ENCODE results near the gene SARNP. TPM values are rescaled to one million over a fixed set of nuclear protein-coding genes. Genes with fewer than 3 reads are reported as not detected.
A peak's percentile ranks its signal among the peaks of the same experiment; 100 is the strongest.

SARNP gene
- total RNA-seq, 1 donor from 2014 or later = 51.6 TPM

DNA sequence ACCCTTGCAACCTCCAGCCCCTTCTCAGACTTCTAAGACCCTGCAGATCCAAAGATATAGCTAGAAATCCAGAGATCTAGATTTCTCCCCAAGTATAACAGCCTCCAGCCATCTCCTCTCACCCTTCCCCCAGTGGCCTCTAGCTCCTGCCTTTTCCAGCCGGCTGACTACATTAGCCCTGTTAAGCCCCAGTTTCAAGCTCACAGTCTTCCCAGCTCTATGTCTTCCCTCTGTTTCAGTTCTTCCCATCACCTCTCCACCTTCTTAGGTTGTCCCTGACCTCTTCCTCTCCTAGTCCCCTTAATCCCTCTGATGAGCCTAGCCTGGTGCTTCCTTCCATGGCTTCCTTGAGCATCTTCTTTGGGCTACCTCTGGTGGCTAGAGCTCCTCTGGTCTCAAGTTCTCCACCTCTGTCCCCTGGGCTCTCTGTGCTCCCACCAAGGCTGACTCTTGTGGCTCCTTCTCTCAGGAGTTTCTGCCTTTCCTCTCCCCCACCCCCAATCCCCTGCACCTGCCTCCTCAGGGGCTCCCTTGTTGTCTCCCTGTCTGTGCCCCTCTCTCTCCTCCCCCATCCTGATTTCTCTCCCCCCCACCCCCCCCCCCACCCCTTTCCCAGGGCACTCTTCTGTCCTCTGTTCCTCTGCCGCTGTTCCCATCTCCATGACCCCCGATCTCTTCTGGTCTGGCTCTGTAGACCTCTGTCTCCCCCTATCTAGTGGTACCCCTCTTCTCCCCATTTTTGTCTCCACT, 75.4 kb downstream of the SARNP start:
- DNase-seq = no peak

DNA sequence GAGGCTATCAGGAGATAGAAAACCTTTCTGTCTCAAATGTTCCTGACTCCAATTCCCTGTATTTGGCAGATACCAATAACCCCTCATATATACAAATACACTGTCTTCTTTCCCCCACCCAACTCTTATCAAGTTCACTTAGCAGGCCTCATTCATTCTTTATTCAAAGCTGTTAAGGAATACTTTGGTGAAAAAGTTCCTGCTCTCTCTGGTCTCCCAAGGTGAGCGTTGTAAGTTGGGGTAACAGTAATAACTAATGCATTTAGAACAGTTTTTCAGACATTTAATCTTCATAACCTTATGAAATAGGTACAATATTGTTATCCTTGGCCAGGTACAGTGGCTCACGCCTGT, 78.5 kb downstream of the SARNP start:
- no peak for DNase-seq

DNA sequence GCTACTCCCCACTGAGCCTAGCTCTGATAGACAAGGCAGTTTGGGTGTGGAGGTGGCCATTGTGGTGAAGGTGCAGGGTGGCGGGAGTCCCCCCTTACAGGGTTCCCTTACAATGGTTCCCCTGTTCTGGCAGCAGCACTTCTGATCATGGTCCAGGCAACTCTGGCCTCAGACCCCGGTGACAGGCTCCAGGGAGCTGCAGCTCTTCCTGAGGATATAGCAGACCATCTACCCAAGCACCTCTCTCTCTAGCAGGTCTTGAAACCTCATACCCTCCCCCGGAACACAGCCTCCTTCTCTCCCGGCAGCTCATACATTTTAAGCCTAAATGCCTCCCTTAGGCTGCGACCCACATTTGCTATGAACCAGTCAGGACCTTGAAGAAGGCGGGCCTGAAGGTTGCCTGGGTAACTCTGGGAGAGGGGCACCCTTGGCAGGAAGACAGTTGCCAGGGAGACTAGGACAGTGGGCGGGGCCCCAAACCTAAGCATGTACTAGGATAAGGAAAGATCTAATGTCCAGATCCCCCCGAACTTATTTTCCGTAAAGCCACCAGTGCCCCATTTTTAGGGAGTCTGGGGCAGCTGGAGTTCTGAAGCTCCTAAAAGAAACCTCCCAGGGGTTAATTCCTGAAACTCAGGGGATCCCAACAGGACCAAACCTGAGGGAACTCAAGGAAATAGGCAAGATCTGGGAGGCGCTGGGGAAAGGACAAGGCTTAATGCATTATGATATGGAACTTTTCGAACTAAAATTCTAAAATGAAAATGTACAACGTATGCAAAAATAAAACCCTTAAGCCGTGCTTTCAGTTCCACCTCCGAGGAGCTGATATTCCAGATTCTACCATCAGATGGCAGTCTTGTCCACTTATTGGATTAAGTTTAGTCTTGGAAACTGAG, 79.2 kb downstream of the SARNP start:
- peak; percentile 96 for DNase-seq

DNA sequence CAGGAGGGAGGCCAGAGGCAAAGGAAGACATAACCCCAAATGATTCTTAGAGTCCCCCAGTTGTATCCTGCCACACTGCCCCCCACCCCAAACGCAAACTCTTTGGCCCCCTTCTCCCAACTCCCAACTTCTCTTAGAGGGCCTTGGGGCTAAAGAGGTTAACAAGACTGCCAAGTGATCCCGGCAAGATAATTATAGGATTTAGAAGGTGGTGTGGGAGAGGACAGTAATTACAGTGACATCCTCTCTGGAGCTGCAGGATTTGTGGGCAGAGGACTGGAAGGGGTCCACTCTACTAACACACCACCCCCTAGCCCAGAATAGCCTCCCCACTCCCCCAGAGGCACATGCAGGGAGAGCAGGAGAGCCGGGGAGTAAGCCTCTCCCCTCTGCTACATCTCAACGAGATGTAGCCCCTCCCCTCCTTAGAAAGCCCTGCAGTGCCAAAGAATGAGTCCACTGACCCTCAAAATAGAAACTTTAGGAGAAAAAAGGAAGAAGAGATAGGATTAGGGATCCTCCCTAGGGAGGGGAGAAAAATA, 79.9 kb downstream of the SARNP start:
- peak; percentile 60 for DNase-seq

DNA sequence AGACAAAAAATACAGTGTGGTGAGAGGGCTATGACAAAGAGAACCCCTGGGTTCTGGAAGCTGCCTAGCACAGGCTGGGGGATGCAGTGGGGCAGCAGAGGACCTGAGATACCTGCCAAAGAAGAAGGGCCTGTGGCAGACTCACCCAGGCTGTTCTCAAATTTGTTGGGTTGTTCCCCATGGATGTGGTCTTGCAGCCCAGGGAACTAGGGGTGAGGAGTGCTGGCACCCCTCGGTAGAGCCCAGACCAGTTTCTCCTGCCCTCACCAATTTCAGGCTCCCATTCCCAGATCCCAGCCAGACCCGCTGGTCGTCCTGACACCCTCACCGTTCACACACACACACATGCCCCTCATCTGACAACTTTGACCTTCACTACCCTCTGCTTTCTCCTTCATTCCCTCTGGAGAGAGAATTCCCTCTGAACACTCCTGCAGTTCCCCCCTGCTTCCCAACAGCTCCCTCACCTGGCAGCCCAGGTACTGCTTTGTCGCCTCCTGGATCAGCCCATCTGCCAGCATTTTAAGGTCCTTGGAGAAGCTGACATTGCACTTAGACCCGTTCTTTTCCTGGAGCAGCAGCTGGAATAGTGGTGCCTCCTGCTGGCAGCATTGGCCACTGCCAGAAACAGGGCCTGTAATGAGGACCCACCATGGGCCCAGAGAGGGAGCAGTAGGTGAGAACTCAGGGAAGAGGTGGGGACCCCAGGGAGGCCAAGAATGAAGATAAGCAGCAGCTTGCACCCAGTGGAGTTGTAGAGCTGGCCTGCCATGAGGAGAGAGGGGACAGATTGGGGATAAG, 80.5 kb downstream of the SARNP start:
- DNase-seq = peak; percentile 76

DNA sequence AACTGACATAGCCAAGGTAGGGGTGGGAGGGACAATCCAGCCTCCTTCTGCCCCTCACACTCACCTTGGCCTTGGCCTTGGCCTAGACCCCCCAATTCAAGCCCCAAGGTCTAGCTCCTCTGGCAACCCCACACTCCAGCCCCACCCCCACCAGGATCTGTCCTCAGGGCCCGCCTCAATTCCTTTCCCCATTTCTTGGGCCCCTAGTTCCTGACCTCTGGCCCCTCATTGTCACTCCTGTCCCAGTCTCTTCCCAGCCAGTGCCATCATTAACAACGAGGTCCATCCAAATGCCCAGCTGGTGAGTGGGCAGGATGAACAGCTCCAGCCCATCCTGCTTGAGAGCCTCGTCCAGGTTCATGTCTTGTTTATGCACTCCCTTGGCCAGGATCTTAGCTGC, 81.4 kb downstream of the SARNP start:
- DNase-seq = no peak

DNA sequence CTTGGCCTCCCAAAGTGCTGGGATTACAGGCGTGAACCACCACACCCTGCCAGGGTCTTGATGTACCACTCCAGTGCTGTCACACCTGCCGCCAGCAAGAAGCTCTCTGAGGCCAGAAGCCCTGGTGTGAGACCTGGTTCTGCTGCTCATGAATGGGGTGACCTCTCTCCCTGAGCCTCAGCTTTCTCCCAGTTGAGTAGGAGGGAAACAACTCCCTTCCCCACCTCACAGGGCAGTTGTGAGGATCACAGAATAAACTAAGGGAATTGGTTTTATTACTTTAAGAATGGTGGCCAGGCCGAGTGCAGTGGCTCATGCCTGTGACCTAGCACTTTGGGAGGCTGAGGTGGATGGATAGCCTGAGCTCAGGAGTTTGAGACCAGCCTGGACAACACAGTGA, 82.9 kb downstream of the SARNP start:
- no peak for DNase-seq

DNA sequence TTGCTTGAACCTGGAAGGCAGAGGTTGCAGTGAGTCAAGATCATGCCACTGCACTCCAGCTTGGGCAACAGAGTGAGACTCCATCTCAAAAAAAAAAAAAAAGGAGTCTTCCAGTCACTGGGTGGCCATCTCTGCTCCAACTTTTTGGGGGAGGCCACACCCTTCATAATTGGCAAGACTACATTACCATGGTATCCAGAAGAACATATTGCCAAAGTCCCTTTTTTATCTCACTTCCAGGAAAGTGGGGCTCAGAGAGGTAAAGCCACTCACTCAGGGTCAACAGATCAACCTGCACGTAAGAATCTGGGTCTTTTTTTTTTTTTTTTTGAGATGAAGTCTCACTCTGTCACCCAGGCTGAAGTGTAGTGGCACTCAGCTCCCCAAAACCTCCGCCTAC, 83.7 kb downstream of the SARNP start:
- no peak for DNase-seq

DNA sequence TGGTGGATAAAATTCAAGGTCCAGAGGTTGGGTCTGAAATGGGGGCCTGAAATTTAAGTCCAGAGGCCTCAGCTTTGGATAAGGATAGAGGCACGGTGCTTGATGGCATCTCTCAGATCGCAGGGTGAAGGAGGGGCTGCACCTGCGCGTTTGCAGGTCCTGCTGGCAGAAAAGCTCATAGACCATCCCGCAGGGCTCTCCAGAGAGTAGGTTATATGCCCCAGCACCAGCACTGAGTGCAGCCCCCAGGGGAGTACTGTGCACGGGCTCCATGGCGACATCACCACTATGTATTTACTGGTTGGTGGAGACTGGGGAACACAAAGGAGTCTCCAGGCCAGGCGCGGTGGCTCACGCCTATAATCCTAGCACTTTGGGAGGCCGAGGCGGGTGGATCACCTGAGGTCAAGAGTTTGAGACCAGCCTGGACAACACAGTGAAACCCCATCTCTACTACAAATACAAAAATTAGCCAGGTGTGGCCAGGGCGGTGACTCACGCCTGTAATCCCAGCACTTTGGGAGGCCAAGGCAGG, 84.4 kb downstream of the SARNP start:
- no peak for DNase-seq

DNA sequence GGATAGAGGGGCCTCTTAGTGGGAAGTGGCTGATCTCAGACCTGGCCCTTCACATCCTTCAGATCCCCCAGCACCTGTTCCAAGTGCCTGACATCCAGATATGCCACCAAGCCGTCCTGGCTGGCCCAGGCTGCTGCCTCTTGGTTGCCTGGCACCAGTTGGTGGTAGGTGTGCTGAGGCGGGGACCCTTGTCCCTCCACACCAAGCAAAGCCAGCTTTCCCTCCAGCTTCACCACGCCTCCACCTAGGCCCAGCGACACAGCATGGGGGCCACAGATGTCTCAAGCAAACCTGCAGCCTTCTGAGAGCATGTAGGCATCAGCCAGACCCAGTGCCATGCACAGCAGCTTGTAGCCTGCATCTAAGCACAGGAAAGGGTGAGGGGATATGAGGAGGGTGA, 85.2 kb downstream of the SARNP start:
- no peak for DNase-seq

DNA sequence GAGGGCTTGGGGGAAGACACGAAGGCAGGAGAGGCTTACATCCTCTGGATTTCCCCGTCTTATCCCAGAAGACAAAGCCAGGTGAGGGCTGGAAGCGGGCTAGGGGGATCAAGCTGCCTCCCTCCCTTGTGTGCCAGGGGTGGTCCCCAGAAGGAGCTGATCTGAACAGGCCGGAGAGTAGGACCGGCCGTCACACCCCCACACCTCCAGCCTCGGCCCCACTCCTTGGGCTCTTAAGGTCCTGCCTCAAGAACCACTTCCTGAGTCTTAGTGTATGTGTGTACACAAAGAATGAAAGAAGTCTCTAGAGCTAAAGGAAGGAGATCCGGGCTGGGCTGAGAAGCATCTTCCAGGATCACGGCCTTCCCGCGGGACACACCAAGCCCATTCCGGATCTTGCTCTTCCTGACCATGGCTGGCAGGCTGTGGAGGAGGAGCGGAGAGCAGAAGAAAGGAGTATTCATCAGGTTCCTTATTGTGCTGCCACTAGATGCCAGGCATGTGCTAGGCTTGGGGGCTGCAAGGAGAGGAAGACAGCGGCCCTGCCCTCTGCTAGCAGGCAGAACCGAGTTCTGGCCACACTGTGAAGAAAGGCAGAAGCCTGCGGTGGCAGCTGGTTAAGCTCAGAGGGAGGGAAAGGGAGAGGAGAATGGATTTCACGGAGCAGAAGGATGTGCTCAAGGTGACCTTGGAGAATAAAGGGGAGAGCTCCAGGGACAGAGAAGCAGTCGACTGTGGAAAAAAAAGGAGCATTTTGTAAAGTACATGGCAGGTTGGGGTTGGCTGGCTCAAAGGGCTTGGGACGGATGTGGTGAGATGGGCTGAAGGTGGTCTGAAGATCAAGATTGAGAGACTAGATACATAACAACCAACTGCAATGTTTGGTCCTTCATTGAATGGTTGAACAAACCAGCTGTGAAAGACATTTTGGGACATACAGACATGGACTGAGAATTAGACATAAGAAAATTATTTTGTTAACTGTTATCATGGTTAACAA, 87.4 kb downstream of the SARNP start:
- DNase-seq = peak; percentile 80

DNA sequence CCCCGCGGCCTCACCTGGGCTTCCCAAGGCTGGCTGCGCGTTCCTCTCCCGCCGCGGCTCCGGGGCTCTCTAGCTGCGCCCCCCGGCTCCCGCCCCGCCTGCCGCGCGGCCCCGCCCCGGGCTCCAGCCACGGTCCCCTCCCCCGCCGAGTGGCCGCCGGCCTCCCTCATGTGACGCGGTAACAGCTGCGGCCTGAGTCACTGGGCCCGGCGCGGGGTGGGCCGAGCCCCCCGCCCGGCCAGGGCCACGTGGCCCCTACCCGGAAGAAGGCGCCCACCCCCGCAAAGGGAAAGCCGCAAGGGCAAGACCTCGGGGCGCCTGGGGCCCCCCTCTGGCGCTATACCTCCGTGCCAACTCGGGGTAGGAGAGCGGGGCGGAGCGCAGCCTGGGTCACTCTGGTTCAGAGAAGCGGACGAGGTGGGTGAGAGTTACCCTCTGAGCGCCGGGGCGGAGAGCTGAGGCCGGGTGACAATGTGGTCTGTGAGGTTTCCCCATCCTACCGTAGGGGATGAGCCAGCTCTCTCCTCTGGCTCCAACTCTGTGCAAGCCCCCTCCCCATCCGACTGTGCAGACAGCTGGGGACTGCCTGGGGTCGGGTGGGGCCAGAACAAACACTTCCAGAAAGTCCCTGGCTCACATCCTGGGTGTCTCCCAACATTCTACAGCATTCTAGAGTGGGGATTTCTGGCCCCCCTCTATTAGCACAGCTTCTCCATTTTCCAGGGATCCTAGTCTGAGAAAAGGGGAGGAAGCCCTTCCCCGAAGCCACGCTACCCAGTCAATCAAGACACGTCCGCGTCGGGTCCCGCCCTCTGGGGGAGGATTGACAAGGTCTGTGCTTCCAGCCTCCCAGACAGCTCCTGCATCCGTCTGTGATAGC, 88.3 kb downstream of the SARNP start, which contains the start of gene CD63:
TSS of gene CD63 (minus strand) at position 71 of the 880 bp plus-strand sequence. CDS start 668 bp downstream, outside the sequence.
- DNase-seq = peak; percentile 98

DNA sequence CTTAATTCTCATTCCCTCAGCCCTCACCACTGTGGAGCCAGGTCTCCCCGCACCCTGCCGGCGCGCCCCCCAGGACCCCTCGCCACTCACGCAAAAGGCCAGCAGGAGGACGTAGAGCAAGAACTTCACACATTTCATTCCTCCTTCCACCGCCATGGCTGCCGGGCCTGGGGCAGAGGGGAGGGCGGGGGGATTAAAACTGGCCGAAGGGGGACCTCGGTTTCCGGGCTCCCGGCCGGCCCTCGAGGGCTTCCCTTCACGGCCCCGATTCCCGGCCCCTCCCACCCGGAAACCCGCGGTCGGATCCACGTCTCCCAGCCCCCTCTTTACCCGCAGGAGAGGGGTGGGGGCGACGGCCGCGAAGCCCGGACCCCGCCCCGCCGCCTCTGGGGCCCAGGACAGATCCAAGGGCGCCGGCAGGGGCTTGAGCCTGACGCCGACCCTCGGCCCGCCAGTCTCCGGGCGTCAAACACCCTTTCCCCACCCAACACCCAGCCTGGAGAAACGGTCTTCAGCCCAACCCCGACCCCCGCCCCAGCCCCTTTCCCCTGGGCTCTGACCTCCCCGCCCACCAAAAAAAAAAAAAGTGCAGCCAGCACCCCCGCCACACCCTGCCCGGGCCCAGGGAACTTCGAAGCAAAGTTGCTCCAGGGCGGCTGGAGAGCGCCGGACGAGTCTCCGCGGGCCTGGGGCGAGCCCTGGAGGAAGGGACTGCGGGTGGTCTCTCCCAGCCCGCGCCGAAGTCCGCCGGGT, 89.2 kb downstream of the SARNP start:
- DNase-seq = peak; percentile 89

DNA sequence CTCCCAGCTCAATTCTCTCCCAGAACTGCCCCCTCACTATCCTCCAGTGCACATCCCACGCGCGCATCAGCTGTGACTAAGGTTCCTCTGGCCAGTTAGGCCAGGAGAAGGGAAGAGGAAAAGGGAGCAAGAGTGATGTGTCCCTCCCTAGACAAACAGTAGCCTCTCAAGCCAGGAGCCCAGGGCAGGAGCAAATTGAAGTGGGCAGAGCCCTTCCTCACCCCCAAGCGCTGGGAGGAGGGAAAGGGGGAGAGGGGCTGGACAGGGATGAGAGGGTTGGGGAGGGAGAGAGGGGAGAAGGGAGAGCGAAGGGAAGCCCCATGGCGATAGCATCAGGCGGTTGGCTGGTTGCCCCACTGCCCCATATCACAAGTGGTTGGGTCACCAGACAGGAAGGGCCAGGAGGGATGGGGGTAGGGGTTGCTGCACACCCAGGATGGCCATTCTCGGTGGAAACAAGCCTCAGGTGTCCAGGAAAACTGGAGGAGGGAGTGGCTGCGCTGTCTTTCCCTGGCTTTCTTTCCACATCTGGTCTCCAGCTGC, 89.8 kb downstream of the SARNP start:
- no peak for DNase-seq

DNA sequence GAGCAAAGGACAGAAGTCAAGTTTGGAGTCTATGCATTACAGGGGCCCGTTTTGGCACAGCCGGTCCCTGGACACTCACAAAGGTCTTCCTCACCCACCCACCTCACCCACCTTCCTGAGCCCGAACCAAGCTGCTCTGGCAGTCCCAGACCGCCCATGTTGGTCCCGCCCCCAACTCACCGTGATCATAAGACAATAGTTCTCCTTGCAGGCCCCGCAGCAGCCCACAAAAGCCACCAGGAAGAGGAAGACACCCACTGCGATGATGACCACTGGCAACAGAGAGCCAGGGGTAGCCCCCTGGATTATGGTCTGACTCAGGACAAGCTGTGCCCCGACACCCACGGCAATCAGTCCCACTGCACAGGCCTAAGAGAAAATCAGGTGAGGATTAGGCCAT, 90.6 kb downstream of the SARNP start:
- DNase-seq = no peak

DNA sequence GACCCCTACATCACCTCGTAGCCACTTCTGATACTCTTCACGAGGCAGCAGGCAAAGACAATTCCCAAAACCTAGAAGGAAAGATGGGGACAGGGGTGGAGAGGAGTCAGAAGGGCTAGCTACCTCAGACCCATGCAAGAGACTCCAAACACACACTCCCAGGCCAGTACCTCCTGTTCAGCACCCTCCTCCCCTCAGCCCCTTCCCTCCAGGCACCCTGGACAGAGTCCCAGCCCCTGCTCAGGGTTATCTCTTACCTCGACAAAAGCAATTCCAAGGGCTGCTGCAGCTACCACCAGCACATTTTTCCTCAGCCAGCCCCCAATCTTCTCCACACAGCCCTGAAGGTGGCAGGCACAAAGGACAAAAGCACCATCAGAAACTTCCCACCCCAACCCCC, 92.0 kb downstream of the SARNP start:
- no peak for DNase-seq

DNA sequence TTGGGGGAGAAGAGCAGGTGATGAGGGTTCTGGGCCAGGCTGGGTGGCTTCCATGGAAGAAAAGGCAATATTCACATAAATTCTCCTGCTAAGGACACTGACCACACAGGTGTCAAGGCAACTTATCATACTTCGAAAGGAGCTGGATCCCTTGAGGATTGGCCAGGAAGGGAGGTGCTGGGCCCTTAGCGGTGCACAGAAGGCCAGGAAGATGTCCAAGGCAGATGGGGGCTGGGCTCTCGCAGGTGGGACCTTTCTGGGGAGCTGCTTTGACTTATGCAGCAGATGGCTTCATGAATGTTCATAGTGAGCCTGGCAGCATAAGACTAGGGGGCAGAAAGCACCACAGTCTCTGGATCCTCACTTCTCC, 92.6 kb downstream of the SARNP start:
- DNase-seq = no peak

DNA sequence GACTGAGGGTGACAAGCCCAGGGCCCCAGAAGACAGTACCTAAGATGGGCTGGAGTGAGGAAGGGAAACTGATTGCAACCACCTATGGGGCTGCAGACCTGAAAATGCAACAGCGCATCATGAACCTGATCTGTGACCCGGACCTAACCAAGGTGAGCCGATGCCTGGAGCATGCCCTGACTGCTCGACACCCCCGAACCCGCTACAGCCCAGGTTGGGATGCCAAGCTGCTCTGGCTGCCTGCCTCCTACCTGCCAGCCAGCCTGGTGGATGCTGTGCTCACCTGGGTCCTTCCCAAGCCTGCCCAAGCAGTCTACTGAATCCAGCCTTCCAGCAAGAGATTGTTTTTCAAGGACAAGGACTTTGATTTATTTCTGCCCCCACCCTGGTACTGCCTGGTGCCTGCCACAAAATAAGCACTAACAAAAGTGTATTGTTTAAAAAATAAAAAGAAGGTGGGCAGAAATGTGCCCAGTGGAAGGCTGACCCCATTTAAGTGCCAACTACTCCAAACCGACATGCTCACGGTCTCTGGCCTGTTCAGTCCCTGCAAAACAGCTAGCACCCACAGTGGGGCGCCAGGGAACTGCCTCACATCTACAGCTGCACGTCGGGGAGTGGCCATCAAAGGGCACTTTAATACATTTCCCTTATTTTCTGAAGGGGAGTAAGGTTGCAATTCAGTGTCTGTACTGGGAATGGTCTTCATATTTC, 93.1 kb downstream of the SARNP start:
- peak; percentile 74 for DNase-seq

Data from tongue (tissue), 2 donors.